GM19324 (cell line): ENCODE results near the gene TRIM9.

ENCODE experiments used
- ATAC-seq: cut with Tn5 transposase; IDR thresholded peaks from one replicate; pipeline ENCODE4 v1.9.1; 2021; ENCODE audit warnings: mild to moderate bottlenecking, moderate library complexity; ENCODE audit not compliant: unreplicated experiment, low FRiP score

TRIM9 gene

DNA sequence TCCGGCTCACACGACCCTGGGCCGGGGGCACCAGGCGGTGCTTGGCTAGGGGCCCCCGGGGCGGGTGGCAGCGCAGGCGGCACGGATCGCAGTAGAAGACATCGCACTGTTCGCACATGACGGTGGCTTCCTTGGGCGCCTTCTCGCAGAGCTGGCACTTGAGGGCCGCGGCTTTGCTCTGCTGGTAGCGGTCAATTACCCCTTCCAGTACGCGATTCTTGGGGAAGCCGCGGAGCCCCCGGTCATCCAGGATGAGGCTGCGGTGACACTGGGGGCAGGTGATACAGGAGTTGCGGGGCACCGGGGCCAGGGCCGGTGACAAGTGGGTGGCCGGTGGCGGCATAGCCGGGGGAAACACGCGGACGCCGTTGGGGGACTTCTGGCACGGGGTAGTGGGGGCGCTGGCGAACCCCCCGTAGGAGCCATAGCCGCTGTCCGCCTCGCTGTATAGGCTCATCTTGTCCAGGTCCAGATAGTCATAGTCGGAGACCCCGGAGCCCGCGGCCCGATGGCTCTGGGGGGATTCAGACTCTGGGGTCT lies 553 bp downstream of the TRIM9 start:
- ATAC-seq, result no peak

DNA sequence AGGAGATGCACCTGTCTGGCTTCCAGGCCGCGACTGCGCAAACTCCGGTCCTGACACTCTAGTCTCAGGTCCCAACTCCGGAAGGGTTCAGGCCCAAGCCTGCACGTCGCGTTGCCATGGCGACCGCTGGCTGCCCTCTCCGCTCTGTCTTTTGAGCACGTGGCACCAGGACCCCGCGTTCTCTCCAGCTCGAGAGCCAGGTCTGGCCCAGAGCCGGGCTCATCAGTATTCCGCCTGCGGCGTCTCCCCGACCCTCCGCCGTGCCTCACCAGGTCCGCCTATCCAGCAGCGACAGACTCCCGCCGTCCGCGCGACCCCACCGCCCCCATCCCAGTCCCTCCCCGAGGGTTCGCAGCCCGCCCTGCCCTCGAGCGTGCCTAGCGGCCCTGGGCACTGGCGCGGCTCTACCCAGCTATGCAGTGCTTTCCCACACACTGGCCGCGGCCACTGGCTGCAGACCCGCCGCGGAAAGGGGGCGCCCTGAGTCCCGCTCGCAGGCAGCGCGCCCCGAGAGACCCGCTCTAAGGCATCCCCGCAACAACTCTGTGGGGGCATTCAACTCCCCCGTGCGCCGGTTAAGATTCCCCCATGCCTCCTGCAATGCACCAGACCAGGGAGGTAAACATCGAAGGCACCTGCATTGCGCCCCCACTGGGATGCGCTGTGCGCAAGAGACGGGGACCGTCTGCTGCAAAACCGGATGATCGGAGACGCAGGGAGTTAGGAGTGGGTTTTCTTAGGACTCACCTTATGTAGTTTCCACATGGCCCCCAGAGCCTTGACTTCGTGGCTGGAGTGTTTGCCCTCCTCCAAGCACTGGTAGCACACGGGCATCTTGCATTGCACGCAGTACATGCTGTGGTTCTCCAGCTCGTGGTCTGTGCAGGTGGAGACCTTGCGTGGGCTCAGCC lies 1.3 kb downstream of the TRIM9 start:
- ATAC-seq, result no peak

DNA sequence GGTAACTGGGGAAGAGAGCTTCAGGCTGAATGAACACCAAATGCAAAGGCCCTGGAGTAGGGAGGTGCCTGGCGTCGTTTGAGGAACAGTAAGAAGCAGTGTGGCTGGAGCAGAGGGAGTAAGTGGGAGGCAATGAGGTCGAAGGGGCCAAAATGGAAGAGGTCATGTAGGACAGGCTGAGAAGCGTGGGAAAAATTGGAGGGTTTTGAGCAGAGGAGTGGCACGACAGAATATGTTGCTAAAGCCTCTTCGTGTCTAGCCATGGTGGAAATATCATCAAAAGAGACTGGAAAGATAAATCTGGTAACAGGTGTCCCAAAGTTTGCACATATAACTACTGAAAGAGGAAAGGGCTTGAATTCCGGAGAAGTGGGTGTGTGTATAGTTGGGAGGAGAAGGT lies 1.9 kb downstream of the TRIM9 start:
- ATAC-seq, result no peak

DNA sequence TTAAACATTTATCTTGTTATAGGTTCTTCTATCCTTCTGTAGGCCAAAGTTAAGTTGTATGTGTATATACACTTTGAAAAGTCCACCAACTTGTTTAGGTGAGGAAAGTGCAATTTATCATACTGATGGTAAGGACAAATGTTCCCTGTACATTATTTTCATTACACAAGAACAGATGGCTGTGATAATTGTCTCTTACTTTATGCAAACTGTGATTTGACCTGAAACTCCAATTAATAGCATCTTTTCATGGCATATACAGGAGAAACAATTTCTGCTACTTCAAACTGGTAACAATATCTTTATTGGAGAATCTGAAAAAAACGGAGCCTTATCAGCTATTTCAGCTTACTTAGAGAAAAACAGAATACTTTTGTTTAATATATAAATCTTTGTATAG lies 5.6 kb downstream of the TRIM9 start:
- no peak for ATAC-seq

DNA sequence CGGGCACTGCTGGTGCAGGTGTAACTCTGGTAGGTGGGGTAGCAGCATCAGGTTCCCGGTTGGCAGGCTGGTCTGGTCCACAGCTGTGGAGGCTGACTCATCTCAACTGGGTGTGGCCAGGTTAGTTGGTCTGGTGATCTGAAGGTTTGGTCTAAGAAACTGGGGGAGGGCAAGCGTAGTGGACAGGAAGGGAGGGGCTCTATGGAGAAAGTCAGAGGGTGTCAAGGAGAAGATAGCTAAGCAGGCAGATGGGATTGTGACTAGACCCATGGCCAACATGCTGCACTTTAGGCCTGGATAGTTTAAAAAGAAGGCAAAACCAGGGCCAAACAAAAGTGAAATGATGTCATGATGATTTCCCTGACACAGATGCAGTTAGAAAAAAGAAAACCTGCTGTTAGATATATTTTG lies 7.9 kb downstream of the TRIM9 start:
- no peak for ATAC-seq

DNA sequence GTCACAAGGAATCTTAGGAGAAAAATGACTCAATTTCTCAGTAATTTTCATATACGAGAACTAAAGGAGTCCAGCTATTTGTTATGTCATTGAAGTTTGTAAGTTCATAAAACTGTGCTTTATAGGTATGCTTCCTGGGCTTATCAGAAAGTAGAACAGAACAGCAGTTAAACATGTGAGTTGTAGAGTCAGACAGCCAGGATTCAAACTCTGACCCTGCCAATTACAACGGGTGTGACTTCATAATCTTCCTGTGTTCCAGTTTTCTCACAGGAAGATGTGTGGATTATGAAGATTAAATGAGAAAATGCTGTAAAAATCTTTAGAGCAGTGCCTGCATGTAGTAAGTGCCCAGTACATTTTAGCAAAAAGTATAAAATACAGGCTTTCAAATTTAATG lies 8.9 kb downstream of the TRIM9 start:
- no peak for ATAC-seq

DNA sequence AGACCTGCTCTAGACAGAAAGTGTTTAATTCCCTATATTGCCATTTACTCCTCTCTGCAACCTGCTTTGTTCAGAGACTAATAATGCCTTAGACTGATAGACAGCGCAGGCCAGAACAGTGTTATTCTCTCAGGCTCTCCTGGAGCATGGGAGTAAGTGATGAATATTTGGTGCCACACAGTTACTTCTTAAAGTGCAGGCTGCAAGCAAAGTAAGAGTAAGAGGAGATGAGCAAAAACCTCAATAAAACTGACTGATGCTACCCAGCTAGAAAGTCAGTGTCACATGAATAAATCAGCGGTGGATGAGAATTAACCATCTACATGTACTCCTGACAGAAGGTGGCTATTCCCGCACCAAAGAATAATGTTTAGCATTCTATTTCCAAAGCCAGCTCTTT lies 9.9 kb downstream of the TRIM9 start:
- ATAC-seq, result no peak

DNA sequence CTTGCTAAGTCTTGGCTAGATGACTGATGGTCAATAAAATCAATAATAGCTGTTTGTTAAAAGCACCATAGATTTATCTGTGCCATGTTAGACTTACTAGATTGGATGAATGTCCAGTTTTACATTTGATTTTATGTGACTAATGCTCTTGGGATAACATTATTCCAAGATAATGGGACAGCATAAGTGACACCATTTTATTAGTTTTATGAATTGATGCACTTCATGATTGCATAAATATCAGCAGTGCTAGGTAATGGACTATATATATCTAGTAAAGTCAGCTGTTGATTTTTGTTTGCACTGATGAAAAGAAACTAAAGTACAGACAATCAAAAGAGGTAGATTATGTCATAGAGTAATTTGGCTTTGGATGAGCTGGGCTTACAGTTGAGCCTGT lies 10.4 kb downstream of the TRIM9 start:
- ATAC-seq, result no peak

DNA sequence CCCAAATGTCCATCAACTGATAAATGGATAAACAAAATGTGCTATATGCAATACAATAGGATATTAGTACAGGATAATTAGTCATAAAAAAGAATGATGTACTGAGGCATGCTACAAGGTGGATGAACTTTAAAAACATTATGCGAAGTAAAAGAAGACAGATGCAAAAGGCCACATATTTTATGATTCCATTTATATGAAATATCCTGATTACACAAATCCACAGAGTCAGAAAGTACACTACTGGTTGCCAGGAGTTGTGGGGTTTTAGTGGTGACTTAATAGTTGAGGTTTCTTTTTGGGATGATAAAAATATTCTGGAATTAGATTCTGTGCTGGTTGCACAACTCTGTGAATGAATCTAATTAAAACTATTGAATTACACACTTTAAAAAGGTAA lies 12.6 kb downstream of the TRIM9 start:
- ATAC-seq, result no peak

DNA sequence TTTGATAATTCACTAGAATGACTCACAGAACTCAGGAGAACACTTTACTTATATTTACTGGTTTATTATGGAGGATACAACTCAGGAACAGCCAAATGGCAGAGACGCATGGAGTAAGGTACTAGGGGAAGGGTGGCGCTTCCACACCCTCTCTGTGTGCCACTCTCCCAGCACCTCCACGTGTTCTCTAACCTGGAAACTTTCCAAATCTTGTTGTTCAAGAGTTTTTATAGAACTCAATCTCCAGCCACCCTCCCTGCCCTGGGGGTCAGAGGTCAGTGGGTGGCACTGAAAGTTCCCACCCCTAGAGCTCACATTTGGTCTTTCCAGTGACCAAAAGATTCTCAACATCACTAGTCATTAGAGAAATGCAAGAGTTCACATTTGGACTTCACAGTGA lies 13.2 kb downstream of the TRIM9 start:
- no peak for ATAC-seq

DNA sequence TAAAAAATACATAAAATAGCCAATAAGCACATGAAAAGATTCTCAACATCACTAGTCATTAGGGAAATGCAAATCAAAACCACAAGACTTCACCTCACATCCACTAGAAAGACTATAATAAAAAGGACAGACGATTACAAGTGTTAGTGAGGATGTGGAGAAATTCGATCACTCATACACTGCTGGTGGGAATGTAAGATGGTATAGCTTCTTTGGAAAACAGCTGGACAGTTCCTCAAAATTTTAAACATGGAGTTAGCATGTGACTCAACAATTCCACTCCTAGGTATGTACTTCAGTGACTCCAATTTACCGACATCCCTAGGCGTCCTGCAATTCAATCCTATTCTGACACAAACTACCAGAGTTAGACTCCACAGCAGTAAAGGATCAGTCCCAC lies 13.7 kb downstream of the TRIM9 start:
- no peak for ATAC-seq

DNA sequence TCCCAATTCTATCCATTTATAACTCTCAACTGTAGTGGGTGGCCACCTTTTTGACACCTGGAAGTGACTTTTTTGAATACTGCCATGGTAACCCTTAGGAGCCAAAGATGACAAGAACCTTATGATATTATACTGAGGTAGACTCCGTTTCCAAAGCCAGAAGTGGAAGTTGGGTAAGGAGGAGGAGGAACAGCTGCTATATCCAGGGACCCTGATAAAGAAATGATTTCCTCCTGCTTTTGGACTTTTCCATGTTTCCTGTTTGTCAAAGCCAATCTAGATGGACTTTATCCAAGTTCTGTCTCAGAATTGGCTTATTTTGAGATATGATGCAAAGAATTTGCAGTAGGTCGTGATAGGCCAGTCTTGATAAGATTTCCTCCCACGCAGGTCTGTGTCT lies 14.3 kb downstream of the TRIM9 start:
- ATAC-seq, result no peak

DNA sequence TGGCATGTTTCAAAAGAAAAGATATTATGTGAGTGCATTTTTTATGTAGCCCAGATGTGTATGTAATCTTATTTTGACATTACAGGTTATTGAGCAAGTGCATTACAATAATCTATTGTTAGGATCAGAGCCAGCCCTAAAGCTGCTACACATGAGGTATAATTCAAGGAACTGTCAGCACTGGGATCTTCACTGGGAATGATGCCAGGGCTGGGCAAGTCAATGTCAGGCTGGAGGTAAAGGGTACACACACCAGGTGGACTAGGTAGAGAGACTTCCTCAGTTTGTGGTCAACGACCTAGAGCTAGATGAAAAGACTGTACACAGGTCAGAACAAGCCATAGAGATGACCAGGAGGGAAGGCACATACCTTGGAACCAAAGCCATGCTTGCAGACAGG lies 15.4 kb downstream of the TRIM9 start:
- no peak for ATAC-seq

DNA sequence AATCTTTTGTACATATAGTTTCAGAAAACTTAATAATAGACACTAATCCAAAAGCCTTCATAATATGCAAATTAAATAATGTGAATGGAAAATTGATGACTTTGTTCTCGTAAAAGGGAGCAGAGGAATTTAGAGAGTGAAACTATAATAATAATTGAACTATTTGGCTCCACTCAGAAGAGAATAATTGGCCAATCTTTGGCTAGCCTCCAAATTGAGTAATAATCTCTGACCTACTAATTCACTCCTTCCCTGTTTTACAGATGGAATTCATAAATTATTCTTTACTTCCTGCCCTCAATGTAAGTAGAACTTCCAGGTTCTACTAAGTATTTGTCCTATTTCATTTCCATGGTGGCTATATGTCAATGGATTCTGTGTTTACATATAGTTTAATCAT lies 15.8 kb downstream of the TRIM9 start:
- ATAC-seq, result no peak

DNA sequence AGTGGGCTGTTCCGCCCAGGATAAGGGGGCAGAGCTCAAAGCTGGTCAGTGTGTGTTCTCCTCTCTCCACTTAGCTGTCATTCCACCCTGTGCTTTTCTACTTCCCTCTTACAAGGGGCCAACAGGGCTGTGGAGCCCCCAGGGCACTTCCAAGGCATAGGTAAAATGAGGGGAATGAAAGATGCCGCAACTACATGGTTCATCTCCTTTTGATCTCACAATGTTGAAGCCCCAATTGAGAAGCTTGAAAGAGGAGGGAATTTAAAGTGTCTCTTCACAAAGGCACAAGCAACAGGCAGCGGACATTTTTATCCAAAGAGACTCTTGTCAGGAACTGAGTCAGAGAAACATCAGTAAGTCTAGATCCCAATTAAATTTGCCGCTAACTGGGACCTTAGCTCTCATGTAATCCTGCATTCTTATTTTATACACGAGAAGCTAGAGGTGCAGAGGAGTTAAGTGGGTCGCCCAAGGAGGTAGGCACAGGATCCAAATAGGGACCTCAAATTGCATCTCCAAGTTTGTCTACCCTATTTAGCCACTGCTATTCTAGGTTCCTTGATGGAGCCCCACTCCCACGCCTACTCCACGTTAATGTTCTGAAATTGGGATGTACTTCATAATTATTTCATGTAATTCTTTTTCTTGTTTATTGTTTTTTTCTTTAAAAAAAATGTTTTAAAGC lies 20.1 kb downstream of the TRIM9 start:
- no peak for ATAC-seq

DNA sequence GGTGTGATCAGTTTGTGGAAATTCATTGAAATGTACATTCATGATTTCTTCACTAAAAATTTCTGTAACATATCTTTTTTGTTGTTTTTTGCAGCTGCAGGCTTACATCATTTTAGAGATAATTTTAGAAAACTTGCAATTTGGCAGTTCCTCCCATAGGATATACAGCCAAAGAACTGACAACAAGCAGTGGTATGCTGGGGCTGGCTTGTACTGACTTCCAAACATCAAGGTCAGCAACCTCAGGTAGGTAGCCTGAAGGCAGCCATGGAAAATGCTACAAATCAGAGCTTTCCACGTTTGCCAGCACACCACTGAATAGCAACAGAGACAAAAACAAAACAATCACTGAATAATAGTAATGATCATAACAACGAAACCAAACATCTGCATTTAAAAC lies 21.2 kb downstream of the TRIM9 start:
- no peak for ATAC-seq

DNA sequence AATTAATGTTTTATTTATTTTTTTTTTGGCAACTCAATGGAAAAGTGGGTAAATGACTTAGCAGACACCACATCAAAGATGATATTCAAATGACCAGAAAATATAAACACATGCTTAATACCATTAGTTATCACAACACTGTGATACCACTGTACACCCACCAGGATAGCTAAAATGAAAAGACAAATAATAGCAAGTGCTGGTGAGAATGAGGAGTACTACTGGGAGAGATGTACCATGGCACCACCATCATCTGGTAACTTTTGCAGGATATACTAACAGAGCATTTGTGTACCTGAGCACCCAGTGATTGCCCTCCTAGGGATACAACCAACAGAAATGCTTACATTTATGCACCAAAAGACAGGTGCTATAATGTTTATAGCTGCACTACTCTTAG lies 21.9 kb downstream of the TRIM9 start:
- ATAC-seq, result no peak

DNA sequence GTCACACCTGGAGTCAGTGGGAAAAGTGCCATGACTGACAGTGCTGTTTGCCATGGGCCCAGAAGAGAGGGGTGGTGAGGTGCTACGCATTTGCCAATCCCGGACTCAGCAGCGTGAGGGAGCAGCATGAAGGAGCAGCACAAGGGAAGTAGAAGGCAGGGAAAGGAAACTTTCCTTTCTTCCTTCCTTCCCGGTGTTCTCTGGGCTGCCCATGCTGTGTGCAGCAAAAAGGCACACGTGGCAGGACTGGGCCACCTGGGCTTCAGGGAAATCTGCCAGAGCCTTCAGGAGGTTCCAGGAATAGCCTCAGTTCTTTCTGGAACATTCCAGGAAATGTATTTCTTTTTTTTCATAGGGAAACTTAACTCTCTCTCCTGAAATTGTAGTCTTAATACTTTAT lies 23.0 kb downstream of the TRIM9 start:
- no peak for ATAC-seq

DNA sequence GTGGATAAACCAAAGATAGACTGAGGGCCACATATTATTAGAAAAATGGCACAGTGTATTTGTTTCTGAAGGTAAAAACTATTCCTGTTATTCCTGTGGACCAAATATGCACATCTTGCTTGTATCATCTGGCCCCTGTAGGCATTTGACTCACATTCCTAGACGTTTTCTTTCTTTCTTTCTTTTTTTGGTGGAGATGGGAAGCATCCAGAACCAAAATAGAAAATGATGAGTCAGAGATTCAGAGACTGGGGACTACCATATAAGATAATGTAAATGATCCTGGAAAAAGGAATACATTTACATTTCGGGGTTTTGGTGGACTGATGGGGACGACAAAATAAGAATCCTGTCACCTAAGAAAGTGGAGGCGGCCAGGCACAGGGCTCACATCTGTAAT lies 24.2 kb downstream of the TRIM9 start:
- ATAC-seq, result no peak

DNA sequence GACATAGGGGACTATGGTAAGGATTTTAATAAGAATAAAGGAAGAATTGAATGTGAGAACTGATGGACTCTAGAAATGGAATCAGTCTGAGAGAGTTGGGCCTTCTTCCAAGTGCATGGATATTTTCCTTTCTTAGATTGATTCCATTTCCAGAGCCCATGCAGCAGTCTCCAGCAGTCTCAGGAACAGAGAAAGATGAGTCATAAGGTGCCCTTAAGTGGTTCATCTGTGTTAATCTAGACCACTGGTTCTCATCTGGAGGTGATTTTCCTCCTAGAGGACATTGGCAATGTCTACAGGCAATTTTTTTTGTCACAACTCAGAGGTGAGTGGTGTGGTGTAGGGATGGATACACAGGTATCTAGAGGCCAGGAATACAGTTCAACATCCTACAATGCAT lies 25.9 kb downstream of the TRIM9 start:
- ATAC-seq, result no peak

DNA sequence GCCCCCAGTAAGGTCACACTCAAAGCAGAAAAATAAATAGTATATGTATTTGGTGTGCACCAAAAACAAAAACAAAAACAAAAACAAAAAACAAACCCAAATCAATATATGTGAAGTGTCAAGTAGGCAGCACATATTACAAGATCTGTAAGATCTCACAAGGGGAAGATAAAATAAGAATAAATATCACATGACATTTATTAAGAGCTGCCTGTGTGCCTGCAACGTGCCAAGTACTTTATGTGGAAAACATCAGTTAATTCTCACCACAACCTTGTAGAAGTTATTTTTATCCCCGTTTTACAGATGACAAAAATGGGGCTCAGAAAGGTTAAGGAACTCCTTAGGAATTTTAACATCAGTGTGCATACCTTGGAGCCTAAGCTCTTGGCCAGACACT lies 26.6 kb downstream of the TRIM9 start:
- no peak for ATAC-seq

DNA sequence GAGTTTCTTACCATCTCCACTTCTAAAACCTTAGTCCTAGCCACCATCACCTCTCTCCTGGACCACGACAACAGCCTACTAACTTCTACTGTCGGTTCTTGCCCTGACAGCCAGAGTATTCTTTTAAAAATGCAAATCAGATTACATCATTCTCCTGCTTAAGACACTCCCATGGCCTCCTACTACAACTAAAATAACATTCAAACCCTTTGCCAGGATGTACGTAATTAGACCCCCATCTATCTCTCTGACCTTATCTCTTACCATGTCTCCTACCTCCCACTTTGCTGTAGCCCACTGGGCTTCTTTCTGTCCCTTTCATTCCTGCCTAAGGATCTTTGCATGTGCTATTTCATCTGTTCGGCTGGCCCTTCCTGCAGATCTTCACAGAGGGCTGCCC lies 27.6 kb downstream of the TRIM9 start:
- ATAC-seq, result no peak
